HCT116 (cell line): ENCODE measurements around the gene CERS4. TPM values are rescaled to one million over a fixed set of nuclear protein-coding genes. Genes with fewer than 3 reads are reported as not detected.
"Not testable (repeated sequence)": the region's sequence is repeated elsewhere in the genome, so short reads cannot be mapped to it uniquely, and the experiment has no call there.

Source experiments
- ATAC-seq: fragments of 200-7000 bp; cut with Tn5 transposase; 2 replicates; pipeline ENCODE4 v1.9.1; 2020; ENCODE audit warnings: mild to moderate bottlenecking, moderate library complexity
- BruUV-seq: library from RNA; stranded (reverse); fragments of 400-500 nt; replicated peaks from 2 replicates; lab custom pipeline; 2021; lab: Mats Ljungman, UMichigan
- CTCF ChIA-PET: fragments of 300-600 bp; sonication (Branson Sonifier 250); formaldehyde crosslinking; loops from one replicate; lab custom pipeline; 2021; ENCODE audit warnings: antibody characterized with exemption; lab: Charles Lee
- POLR2A ChIA-PET: fragments of 300-600, 350-600 bp; sonication (Branson Sonifier 250); formaldehyde crosslinking; loops from one replicate; lab custom pipeline; 2021; ENCODE audit warnings: antibody characterized with exemption; lab: Charles Lee
- RAD21 ChIA-PET, 2 experiments: fragments of 300-600 bp; sonication (Branson Sonifier 250); formaldehyde crosslinking; loops; one replicate each; lab custom pipeline; 2023; ENCODE audit warnings: low total read pairs in 2 of 2; ENCODE audit not compliant: uncharacterized antibody in 2 of 2, unreplicated experiment in 2 of 2, low non-redundant PET in 1 of 2; lab: Charles Lee
- DNase-seq: peaks from one replicate; pipeline ENCODE4 v3.0.0-alpha.2; 2010; ENCODE audit warnings: low read depth, low spot score
- H2AFZ ChIP-seq: fragments of 200-600 bp; shearing (Covaris generic), sonication (generic); 2 replicates; pipeline ENCODE4 v1.6.1; 2017; ENCODE audit warnings: low read depth, mixed run types, mixed read lengths, antibody characterized with exemption, low read length; ENCODE audit not compliant: poor library complexity, severe bottlenecking
- H3K27ac ChIP-seq: 2 replicates; pipeline ENCODE4 v1.5.1; 2012; ENCODE audit warnings: low read depth, low read length
- H3K27me3 ChIP-seq: fragments of 200-600 bp; sonication (generic); 2 replicates; pipeline ENCODE4 v1.6.1; 2016; ENCODE audit warnings: mixed run types, low read length, mixed read lengths; ENCODE audit not compliant: insufficient read depth
- H3K36me3 ChIP-seq, 2 experiments: fragments of 200-500 bp in 1 of 2; fragments of 200-600 bp in 1 of 2; sonication (Bioruptor generic) in 1 of 2; sonication (generic) in 1 of 2; 2 replicates each; pipeline versions ENCODE4 v1.5.1 to v1.6.1; 2014 to 2016; ENCODE audit warnings: low read length in 2 of 2, inconsistent platforms in 1 of 2, mixed read lengths in 1 of 2, mixed run types in 1 of 2; ENCODE audit not compliant: insufficient read depth in 2 of 2, control insufficient read depth in 1 of 2
- H3K4me1 ChIP-seq, 2 experiments: fragments of 200-600 bp in 1 of 2; sonication (generic) in 1 of 2; 2 replicates each; pipeline versions ENCODE4 v1.5.1 to v1.6.1; 2012 to 2017; ENCODE audit warnings: low read length in 2 of 2, inconsistent platforms in 1 of 2, mild to moderate bottlenecking in 1 of 2, mixed read lengths in 1 of 2, mixed run types in 1 of 2, moderate library complexity in 1 of 2; ENCODE audit not compliant: insufficient read depth in 2 of 2, control insufficient read depth in 1 of 2
- H3K4me2 ChIP-seq: fragments of 200-600 bp; sonication (generic); 2 replicates; pipeline ENCODE4 v1.6.1; 2017; ENCODE audit warnings: mixed run types, low read length, mixed read lengths
- H3K4me3 ChIP-seq, 2 experiments: fragments of 200-600 bp in 1 of 2; sonication (generic) in 1 of 2; replicated peaks in 1 of 2; 2 replicates each; pipeline ENCODE4 v1.5.1; 2011 to 2016; ENCODE audit warnings: low read length in 2 of 2, control low read depth in 1 of 2, low read depth in 1 of 2, mild to moderate bottlenecking in 1 of 2, mixed read lengths in 1 of 2, mixed run types in 1 of 2
- H3K79me2 ChIP-seq: fragments of 200-600 bp; sonication (generic); 2 replicates; pipeline ENCODE4 v1.6.1; 2017; ENCODE audit warnings: mild to moderate bottlenecking, mixed run types, low read length, moderate library complexity, mixed read lengths; ENCODE audit not compliant: insufficient read depth
- H3K9ac ChIP-seq: fragments of 200-600 bp; sonication (generic); 2 replicates; pipeline ENCODE4 v1.6.1; 2016; ENCODE audit warnings: low read length, mixed read lengths
- H3K9me2 ChIP-seq: fragments of 200-600 bp; sonication (generic), shearing (Covaris generic); 2 replicates; pipeline ENCODE4 v1.6.1; 2017; ENCODE audit warnings: mixed run types, mild to moderate bottlenecking, moderate library complexity; ENCODE audit not compliant: insufficient read depth
- H3K9me3 ChIP-seq, 2 experiments: fragments of 200-500 bp in 1 of 2; fragments of 200-600 bp in 1 of 2; sonication (Bioruptor generic) in 1 of 2; sonication (generic) in 1 of 2; 2 replicates each; pipeline ENCODE4 v1.6.1; 2014 to 2017; ENCODE audit warnings: low read length in 2 of 2, mixed read lengths in 2 of 2, inconsistent platforms in 1 of 2, low read depth in 1 of 2, mild to moderate bottlenecking in 1 of 2, mixed run types in 1 of 2, moderate library complexity in 1 of 2; ENCODE audit not compliant: control insufficient read depth in 1 of 2, insufficient read depth in 1 of 2
- H4K20me1 ChIP-seq: fragments of 200-600 bp; sonication (generic), shearing (Covaris generic); 2 replicates; pipeline ENCODE4 v1.6.1; 2017; ENCODE audit warnings: mixed run types, mild to moderate bottlenecking, moderate library complexity; ENCODE audit not compliant: insufficient read depth
- CBX3 ChIP-seq: IDR thresholded peaks from 2 replicates; pipeline ENCODE4 v1.6.1; 2012; ENCODE audit warnings: low read depth
- CEBPB ChIP-seq: IDR thresholded peaks from 2 replicates; pipeline ENCODE4 v1.6.1; 2012; ENCODE audit warnings: low read depth
- CTCF ChIP-seq, 3 experiments: fragments of 200-600 bp in 1 of 3; sonication (generic) in 1 of 3; IDR thresholded peaks in 2 of 3; conservative IDR thresholded peaks in 1 of 3; 2 replicates each; pipeline ENCODE4 v1.5.1; 2012 to 2017; ENCODE audit warnings: low read depth in 2 of 3, low read length in 2 of 3, antibody characterized with exemption in 1 of 3, borderline replicate concordance in 1 of 3, control low read depth in 1 of 3, mild to moderate bottlenecking in 1 of 3, mixed read lengths in 1 of 3, mixed run types in 1 of 3, moderate library complexity in 1 of 3; ENCODE audit not compliant: insufficient read depth in 1 of 3
- EZH2phosphoT487 ChIP-seq: fragments of 200-600 bp; IDR thresholded peaks from 2 replicates; pipeline ENCODE4 v1.6.1; 2018; ENCODE audit warnings: antibody characterized with exemption, borderline replicate concordance
- MAX ChIP-seq: IDR thresholded peaks from 2 replicates; pipeline ENCODE4 v1.6.1; 2012
- POLR2AphosphoS5 ChIP-seq: IDR thresholded peaks from 2 replicates; pipeline ENCODE4 v1.6.1; 2011; ENCODE audit warnings: mild to moderate bottlenecking, low read depth, low read length, moderate library complexity
- REST ChIP-seq: IDR thresholded peaks from 2 replicates; pipeline ENCODE4 v1.6.1; 2012; ENCODE audit warnings: low read depth
- SIN3A ChIP-seq: IDR thresholded peaks from 2 replicates; pipeline ENCODE4 v1.6.1; 2012; ENCODE audit warnings: low read depth
- YY1 ChIP-seq: IDR thresholded peaks from 2 replicates; pipeline ENCODE4 v1.6.1; 2011; ENCODE audit warnings: low read length, low read depth, moderate library complexity, mild to moderate bottlenecking; ENCODE audit not compliant: insufficient replicate concordance; ENCODE audit errors: extremely low read depth
- intact Hi-C: fragments of 100-400 bp; cut with micrococcal nuclease; formaldehyde crosslinking; loops from 2 replicates; pipeline ENCODE4 v1.10.0; 2022
- total RNA-seq: library from RNA; stranded (reverse); gene quantifications from one replicate; pipeline ENCODE4 v1.2.1, GENCODE V29; 2021; ENCODE audit not compliant: unreplicated experiment
- TF ChIP-seq, protein P1 (sequence below): IDR thresholded peaks from 2 replicates; pipeline ENCODE4 v1.6.1; 2011; ENCODE audit warnings: mild to moderate bottlenecking, low read length, moderate library complexity; ENCODE audit not compliant: insufficient replicate concordance; ENCODE audit errors: extremely low read depth
- TF ChIP-seq, protein P2 (sequence below): IDR thresholded peaks from 2 replicates; pipeline ENCODE4 v1.6.1; 2012

Gene CERS4
- total RNA-seq, 1 experiment from 2014 or later: 26.0 TPM

- Histone ChIP-seq H3K27me3 (no peaks in the 10 kb centered on the region), H3K27ac (no peak overlapping the region), H3K9me3 (no peaks in the 10 kb centered on the region), H3K36me3 (no peaks in the 10 kb centered on the region), H3K9ac (no peak overlapping the region), H3K4me2 (no peak overlapping the region), H3K4me3 (no peak overlapping the region), H3K79me2 (no peaks in the 10 kb centered on the region), H2AFZ (no peak overlapping the region), H3K9me2 (no peaks in the 10 kb centered on the region), H3K4me1 (peaks cover 6 to 19% of the 10 kb centered on the region in 2 experiments), H4K20me1 (no peaks in the 10 kb centered on the region)
- POLR2A ChIA-PET: no interaction called here
- TF ChIP-seq CBX3 (no peak), EZH2phosphoT487 (no peak), YY1 (no peak), SIN3A (no peak), CEBPB (no peak), CTCF (IDR thresholded peaks at IDR 0.05 in 2 of 3, conservative IDR thresholded peaks at IDR 0.05 in 1 of 3; ENCODE audit: borderline replicate concordance in 1 of 3, insufficient read depth in 1 of 3, low read depth in 2 of 3, low read length in 2 of 3) (no peak), REST (no peak), MAX (no peak), POLR2AphosphoS5 (no peak)
- TF ChIP-seq, protein P1, sequence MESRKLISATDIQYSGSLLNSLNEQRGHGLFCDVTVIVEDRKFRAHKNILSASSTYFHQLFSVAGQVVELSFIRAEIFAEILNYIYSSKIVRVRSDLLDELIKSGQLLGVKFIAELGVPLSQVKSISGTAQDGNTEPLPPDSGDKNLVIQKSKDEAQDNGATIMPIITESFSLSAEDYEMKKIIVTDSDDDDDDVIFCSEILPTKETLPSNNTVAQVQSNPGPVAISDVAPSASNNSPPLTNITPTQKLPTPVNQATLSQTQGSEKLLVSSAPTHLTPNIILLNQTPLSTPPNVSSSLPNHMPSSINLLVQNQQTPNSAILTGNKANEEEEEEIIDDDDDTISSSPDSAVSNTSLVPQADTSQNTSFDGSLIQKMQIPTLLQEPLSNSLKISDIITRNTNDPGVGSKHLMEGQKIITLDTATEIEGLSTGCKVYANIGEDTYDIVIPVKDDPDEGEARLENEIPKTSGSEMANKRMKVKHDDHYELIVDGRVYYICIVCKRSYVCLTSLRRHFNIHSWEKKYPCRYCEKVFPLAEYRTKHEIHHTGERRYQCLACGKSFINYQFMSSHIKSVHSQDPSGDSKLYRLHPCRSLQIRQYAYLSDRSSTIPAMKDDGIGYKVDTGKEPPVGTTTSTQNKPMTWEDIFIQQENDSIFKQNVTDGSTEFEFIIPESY: no peak
- TF ChIP-seq, protein P2, sequence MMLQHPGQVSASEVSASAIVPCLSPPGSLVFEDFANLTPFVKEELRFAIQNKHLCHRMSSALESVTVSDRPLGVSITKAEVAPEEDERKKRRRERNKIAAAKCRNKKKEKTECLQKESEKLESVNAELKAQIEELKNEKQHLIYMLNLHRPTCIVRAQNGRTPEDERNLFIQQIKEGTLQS: no peak
- CTCF ChIA-PET: no interaction called here
- intact Hi-C loops: loop anchor here (10.0 kb wide), 1 partner anchor 312 kb away; the partner anchor contains the start of gene MYO1F
- BruUV-seq: no TSS peak
- RAD21 ChIA-PET: no interaction called here
- DNase-seq (no peak), ATAC-seq (no peak)
Observed at GRCh38 chr19:8262431-8262830, 53.3 kb downstream of the CERS4 start.

DNA sequence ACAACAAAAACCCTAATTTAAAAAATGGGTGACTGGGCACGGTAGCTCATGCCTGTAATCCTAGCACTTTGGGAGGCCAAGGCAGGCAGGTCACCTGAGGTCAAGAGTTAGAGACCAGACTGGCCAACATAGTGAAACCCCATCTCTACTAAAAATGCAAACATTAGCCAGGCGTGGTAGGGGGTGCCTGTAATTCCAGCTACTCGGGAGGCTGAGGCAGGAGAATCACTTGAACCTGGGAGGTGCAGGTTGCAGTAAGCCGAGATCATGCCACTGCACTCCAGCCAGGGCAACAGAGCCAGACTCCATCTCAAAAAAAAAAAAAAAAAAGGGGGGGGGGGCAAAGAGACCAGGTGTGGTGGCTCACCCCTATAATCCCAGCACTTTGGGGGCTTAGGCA is 55.1 kb downstream of the CERS4 start:
- H3K9me2 ChIP-seq, BruUV-seq, POLR2A ChIA-PET, ATAC-seq, DNase-seq, H3K4me3 ChIP-seq, H3K36me3 ChIP-seq, H3K4me2 ChIP-seq, RAD21 ChIA-PET, H3K27me3 ChIP-seq, H3K9ac ChIP-seq, H3K79me2 ChIP-seq, H2AFZ ChIP-seq, H3K9me3 ChIP-seq, H4K20me1 ChIP-seq, H3K27ac ChIP-seq: not testable (repeated sequence)
- CTCF ChIA-PET: interaction anchor here (1.7 kb wide), 1 partner anchor 71 kb away, joined by 4 read pairs; no protein-coding TSS in a partner anchor
- intact Hi-C loops: loop anchor here (10.0 kb wide), 1 partner anchor 311 kb away; the partner anchor contains the start of gene MYO1F
- H3K4me1 ChIP-seq: peaks cover 6 to 22% of the 10 kb centered on the region in 2 experiments
